Ovary (tissue), 9 donors: ENCODE measurements around the gene ROBO2. TPM values are rescaled to one million over a fixed set of nuclear protein-coding genes. Genes with fewer than 3 reads are reported as not detected.

Experiments
- DNase-seq, 5 donors: peaks; one replicate each; pipeline ENCODE4 v3.0.0-alpha.2; 2019 to 2020
- H3K27ac ChIP-seq, 2 donors: fragments of 200-600 bp; one replicate each; pipeline versions ENCODE4 v1.5.1 to v1.8.0; 2019 to 2022
- H3K27me3 ChIP-seq: fragments of 200-600 bp; one replicate; pipeline ENCODE4 v1.8.0; 2022
- H3K36me3 ChIP-seq: fragments of 200-600 bp; sonication (generic); one replicate; pipeline ENCODE4 v1.5.1; 2019
- H3K4me1 ChIP-seq: one replicate; pipeline ENCODE4 v1.8.1; 2013; ENCODE audit warnings: mild to moderate bottlenecking, moderate library complexity; ENCODE audit not compliant: insufficient read depth
- H3K4me3 ChIP-seq: fragments of 200-600 bp; sonication (generic); one replicate; pipeline ENCODE4 v1.5.1; 2017
- H3K9me3 ChIP-seq, 2 donors: fragments of 200-600 bp in 1 of 2; sonication (generic) in 1 of 2; one replicate each; pipeline versions ENCODE4 v1.5.1 to v1.8.1; 2013 to 2019; ENCODE audit warnings: mild to moderate bottlenecking in 1 of 2, moderate library complexity in 1 of 2
- EP300 ChIP-seq: sonication (generic); formaldehyde crosslinking; IDR thresholded peaks from one replicate; pipeline ENCODE4 v1.6.1; 2017; ENCODE audit warnings: antibody characterized with exemption
- POLR2A ChIP-seq: fragments of 450-650 bp; IDR thresholded peaks from one replicate; pipeline ENCODE4 v1.6.1; 2017; ENCODE audit warnings: antibody characterized with exemption, mild to moderate bottlenecking, moderate library complexity
- WGBS, 3 donors: extraction: QIAGEN DNeasy Blood & Tissue Kit in 1 of 3; methylation state at CpG; one replicate each; pipeline versions ENCODE4 v1.1.5 to v1.1.7; 2013 to 2017; 5-methylcytosine and 5-hydroxymethylcytosine counted together
- intact Hi-C, 4 donors: fragments of 100-400 bp; cut with DNase I; formaldehyde crosslinking; loops; one replicate each; pipeline versions ENCODE4 v1.11.0 to v1.15.1; 2022 to 2023
- polyA plus RNA-seq, 2 donors: library from polyadenylated mRNA; stranded (reverse); fragments of 200-250 nt in 1 of 2; fragments of 350-450 nt in 1 of 2; fragmentation: Illumina TruSeq in 1 of 2; extraction: RNeasy Lipid Tissue Mini Kit (QIAGEN cat#74804) in 1 of 2; gene quantifications; one replicate each; pipeline ENCODE4 v1.2.3, GENCODE V29; 2013 to 2014
- total RNA-seq, 7 donors: library from RNA; depleted of rRNA in 2 of 7; stranded (reverse); fragments of >200 nt in 2 of 7; fragmentation: NEBNext Ultra II Directional in 3 of 7; extraction: Animal tissue kit (Norgen Biotek cat#: 25700) in 3 of 7; gene quantifications; one replicate each; pipeline versions ENCODE4 v1.1.0 to v1.2.4, GENCODE V29; 2016 to 2023
- TF ChIP-seq, protein P1 (sequence below), 3 donors: fragments of 450-650 bp in 2 of 3; fragments of 200-600 bp in 1 of 3; IDR thresholded peaks; one replicate each; pipeline versions ENCODE4 v1.5.1 to v1.8.0; 2016 to 2022; ENCODE audit warnings: antibody characterized with exemption in 3 of 3, mild to moderate bottlenecking in 1 of 3
- donor health status: DM: no; HTN: no; CAD: no; lungs with moderate emphysema.
- donor health status: DM: no; HTN: no; CAD: no.
- donor health status: Bipolar disorder and iron deficiency.
- donor health status: DM: yes; HTN: yes; CAD: no.
- donor health status: DM: no; HTN: no; CAD: no.
- donor health status: DM: yes; HTN: yes; CAD: no.

Gene ROBO2
- total and polyA plus RNA-seq, 9 donors = 3.4 to 14.8 (median 5.6) TPM

DNA sequence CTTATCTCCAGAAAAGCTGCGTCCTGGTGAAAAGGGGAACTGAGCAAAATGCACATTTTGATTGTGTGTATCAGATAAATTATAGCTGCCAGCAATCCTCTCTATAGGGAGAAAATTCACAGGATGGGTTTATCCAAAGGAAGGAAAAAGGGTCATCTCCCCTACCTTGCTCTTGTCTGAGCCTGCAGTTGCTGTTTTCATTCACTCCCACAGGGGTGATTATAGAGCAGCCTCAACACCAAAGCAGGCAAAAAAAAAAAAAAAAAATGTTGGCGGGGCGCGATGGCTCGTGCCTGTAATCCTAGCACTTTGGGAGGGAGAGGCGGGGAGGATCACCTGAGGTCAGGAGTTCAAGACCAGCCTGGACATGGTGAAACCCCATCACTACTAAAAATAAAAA is 333.7 kb downstream of the ROBO2 start:
- 95 to 97% (median 95%) methylated on average over 6 of the region's 6 CpGs for WGBS, 3 donors
- H3K9me3 ChIP-seq = no peaks in the 10 kb centered on the region

GRCh38 chr3:77376511-77376910 is 336.6 kb downstream of the ROBO2 start:
- intact Hi-C loops = no loop called here
- no peak overlapping the region for H3K27ac ChIP-seq
- 95 to 99% (median 99%) methylated on average over 2 of the region's 2 CpGs for WGBS, 3 donors
- no peaks in the 10 kb centered on the region for H3K36me3 ChIP-seq
- no peaks in the 10 kb centered on the region for H3K9me3 ChIP-seq
- H3K4me3 ChIP-seq = no peak overlapping the region
- DNase-seq = no peak
- no peaks in the 10 kb centered on the region for H3K4me1 ChIP-seq
- no peak for TF ChIP-seq POLR2A
- TF ChIP-seq, protein P1, sequence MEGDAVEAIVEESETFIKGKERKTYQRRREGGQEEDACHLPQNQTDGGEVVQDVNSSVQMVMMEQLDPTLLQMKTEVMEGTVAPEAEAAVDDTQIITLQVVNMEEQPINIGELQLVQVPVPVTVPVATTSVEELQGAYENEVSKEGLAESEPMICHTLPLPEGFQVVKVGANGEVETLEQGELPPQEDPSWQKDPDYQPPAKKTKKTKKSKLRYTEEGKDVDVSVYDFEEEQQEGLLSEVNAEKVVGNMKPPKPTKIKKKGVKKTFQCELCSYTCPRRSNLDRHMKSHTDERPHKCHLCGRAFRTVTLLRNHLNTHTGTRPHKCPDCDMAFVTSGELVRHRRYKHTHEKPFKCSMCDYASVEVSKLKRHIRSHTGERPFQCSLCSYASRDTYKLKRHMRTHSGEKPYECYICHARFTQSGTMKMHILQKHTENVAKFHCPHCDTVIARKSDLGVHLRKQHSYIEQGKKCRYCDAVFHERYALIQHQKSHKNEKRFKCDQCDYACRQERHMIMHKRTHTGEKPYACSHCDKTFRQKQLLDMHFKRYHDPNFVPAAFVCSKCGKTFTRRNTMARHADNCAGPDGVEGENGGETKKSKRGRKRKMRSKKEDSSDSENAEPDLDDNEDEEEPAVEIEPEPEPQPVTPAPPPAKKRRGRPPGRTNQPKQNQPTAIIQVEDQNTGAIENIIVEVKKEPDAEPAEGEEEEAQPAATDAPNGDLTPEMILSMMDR (IDR thresholded peaks at IDR 0.05) = no peak
- no peak for TF ChIP-seq EP300
- H3K27me3 ChIP-seq = no peaks in the 10 kb centered on the region

More for the DNA sequence above, 333.7 kb downstream of the ROBO2 start:
- intact Hi-C loops = no loop called here
- TF ChIP-seq POLR2A = no peak
- no peak for TF ChIP-seq EP300
- TF ChIP-seq, protein P1 (IDR thresholded peaks at IDR 0.05) = no peak
- Histone ChIP-seq H3K27ac (no peak overlapping the region), H3K4me1 (no peaks in the 10 kb centered on the region), H3K27me3 (no peaks in the 10 kb centered on the region), H3K36me3 (no peaks in the 10 kb centered on the region), H3K4me3 (no peak overlapping the region)
- no peak for DNase-seq

GRCh38 chr3:77377717-77378116 is 337.8 kb downstream of the ROBO2 start:
- TF ChIP-seq POLR2A (no peak), EP300 (no peak)
- TF ChIP-seq, protein P1 (IDR thresholded peaks at IDR 0.05) = no peak
- WGBS, 3 donors = 92 to 100% (median 94%) methylated on average over 1 of the region's 1 CpG
- Histone ChIP-seq H3K36me3 (no peaks in the 10 kb centered on the region), H3K9me3 (no peaks in the 10 kb centered on the region), H3K4me3 (no peak overlapping the region), H3K27me3 (no peaks in the 10 kb centered on the region), H3K27ac (no peak overlapping the region), H3K4me1 (no peaks in the 10 kb centered on the region)
- intact Hi-C loops = no loop called here
- no peak for DNase-seq

DNA sequence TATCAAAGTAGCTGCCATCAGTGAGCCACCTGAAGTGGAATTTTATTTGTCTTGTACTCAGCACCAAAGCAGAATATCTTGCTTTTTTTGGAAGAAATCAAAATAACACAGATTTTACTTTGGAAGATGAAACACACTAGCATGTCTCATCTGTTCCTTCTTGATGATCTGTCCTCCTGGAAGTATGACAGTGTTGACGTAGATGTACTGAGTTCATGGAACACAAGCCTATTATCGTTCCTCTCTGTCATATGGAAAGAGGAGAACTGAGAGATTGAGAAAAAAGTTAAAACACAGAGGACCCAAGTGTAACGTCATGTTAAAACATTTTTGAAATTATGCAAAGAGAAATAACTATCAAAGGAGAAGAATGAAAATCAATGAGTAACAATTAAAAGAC is 340.2 kb downstream of the ROBO2 start:
- Histone ChIP-seq H3K27me3 (no peaks in the 10 kb centered on the region), H3K4me1 (no peaks in the 10 kb centered on the region), H3K9me3 (no peaks in the 10 kb centered on the region), H3K36me3 (no peaks in the 10 kb centered on the region), H3K4me3 (no peak overlapping the region), H3K27ac (no peak overlapping the region)
- 88 to 89% (median 88%) methylated on average over 3 of the region's 3 CpGs for WGBS, 3 donors
- intact Hi-C loops = no loop called here
- no peak for DNase-seq
- TF ChIP-seq EP300 (no peak), POLR2A (no peak)
- TF ChIP-seq, protein P1 (IDR thresholded peaks at IDR 0.05) = no peak
